ENCODE measurements around the gene KLK5.
"Not testable (repeated sequence)": the region's sequence is repeated elsewhere in the genome, so short reads cannot be mapped to it uniquely, and the experiment has no call there.

KLK5 gene

DNA sequence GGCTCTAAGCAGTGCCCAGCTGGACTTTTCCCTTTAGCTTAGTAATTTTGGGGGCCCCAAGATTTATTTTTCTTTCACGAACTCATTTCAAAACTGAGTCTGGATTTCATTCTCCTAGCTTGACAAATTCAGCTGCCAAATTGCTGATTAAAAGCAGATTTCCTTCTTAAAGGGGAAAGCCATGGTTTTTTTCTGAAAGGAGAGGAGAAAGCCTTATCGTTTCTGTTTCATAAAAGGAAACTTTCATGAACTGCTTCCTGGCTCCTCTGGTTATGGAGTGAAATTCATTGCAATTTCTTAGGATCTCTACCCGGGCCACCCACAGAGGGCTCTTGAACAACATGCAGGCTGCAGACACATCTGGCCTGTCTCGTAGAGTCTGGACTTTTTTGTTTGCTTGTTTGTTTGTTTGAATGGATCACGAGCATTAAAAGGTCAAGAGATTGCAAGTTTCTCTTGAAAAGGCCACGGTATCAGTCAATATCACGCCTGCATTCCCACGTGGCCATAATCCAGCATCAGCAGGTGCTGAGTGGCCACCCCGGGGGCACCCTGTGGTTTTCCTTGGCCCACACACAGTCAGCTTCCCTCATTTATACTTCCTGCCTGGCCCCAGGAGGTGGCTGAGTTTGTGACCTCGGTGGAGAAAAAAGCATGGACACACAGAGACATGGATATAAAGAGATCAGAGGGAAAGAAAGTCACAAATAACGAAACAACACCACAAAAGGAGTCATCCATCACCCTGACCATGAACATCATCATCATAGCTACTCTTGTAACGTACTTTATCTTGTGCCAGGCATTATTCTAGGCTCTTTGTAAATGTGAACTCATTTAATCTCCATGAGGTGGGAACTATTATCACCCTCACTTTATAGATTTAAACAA is 31.2 kb downstream of the KLK5 start:
- no peak for DNase-seq

DNA sequence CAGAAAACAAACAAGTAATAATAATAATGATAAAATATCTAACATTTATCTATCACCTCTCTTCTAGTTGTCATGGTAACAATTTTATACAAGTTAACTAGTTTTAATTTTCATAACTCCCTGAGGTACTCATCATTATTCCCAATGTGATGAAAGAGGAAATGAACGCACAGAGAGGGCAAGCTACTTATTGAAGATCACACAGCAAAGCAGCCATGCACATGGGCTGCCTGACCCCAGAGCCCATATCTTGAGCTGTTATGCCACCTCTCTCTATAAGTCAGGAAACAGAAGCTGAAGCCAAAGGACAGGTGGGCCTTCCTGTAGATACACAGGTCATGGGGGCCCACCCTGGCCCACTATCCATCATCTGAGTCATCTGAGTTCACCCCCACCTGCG is 36.8 kb downstream of the KLK5 start:
- DNase-seq = no peak

DNA sequence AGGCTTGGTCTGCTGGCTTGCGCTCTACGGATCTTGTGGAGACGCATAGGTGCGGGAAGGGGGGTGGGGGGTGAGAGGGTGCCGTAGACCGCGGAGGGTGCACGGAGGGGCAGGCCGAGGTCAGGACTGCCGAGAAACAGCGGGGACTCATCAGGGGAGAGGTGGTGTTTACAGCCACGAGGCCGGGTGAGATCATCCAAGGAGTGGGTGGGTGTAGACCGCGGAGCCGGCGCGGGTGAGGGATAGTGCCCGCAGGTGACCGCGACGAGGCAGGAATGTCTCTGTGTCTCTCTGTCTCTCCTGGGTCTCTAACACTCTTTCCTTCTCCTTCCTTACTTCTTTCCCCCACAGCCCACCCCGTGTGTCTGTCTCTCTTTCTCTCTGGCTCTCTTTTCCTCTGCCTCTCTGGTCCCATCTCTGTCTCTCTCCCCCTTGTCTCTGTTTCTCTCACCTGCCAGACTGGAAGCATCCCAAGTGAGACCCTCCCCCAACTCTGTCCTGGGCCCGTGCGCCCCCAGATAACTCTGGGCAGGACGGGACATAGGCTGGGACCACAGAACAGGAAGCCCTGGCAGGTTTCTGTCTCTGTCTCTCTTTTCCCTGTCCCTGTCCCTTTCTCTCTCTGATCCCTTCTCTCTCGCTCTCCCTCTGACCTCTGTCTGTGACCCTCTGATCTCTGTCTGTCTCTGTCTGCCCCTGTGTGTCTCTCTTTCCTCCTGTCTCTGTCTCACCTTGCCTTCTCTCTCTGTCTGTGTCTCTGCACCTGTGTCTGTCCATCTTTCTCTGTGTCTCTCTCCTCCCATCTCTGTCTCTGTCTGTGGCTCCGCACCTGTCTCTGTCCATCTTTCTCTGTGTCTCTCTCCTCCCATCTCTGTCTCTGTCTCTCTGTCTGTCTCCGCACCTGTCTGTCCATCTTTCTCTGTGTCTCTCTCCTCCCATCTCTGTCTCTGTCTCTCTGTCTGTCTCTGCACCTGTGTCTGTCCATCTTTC is 39.8 kb downstream of the KLK5 start:
- DNase-seq = no peak

DNA sequence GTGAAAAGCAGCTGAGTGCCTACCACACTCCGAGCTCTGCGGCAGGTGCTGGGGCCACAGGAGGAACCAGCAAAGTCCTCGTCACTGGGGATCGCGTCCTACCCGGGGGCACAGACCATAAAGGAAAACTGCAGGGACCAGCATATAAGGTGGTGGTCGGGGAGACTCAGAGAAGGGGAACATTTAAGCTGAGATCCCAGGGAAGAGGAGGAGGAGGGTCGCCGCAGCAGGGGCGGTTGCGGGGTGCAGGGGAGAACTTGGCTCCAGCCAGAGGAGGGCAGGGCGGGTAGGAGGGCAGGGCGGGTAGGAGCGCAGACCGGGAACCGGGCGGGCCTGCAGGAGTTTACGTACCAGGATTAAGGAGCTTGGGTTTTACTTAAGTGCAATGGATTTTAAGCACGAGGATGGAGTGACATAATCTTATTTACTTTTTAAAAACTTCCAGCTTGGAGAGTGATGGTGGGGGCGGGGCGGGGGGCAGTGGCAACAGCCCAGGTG is 40.7 kb downstream of the KLK5 start:
- no peak for DNase-seq

DNA sequence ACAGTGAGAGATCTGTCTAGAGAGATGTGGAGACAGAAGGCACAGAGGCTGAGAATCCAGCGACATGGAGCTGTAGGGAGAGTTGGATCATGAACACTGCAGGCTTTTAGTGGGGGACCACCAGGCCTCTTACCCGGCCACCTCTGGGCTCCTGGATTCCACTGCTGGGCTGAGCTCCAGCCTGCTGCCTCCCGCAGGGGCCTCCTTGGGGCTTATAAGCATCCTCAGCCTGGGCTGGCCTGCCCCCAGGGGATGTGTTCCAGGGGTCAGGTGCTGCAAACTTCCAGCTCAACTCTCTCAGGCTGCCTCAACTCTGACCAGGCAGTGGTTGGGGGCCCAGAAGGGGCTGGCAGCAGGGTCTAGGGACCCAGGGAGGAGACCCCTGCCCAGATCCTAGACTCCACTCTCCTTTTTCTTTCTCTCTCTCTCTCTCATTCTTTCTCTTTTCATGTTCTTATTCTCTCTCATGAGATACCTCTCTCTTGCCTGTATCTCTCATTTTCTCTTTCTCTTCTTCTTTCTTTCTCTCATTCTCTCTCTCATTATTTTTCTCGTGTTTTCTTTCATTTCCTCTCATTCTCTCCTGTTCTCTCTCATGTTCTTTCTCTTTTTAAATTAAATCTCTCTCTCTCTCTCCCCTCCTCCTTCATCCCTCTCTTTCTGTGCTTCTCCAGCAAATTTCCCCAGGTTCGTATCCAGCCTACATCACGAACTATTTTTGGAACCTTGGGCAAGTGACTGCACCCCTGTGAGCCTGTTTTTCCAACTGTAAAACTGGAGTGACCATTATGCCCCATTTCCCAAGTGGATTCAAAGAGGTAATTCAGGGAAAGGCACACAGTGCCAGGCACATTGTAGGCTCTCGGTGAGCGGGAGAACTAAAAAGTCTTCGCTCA is 41.4 kb downstream of the KLK5 start, which contains the start of gene KLK4:
KLK4 (minus strand) TSS at position 190 of the 896 bp plus-strand sequence. CDS start 657 bp downstream, outside the sequence.
- no peak for DNase-seq

DNA sequence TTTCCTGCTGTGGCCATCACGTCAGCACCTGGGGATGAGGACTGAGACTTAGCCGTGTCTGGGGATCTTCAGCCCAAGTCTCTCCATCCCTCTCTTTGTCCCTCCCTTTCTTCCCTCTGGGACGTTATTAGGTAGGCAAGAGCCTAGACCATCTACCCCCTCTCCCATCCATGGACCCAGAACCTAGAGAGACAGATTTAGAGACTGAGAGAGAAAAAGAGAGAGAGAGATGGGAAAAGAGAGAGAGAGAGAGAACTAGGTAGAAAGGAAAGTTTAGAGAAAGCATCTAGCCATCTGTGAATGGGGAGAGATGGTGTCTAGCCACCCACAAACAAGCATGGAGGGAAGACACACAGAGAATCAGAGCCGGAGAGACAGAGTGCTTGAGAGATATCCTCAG is 42.1 kb downstream of the KLK5 start:
- no peak for DNase-seq

DNA sequence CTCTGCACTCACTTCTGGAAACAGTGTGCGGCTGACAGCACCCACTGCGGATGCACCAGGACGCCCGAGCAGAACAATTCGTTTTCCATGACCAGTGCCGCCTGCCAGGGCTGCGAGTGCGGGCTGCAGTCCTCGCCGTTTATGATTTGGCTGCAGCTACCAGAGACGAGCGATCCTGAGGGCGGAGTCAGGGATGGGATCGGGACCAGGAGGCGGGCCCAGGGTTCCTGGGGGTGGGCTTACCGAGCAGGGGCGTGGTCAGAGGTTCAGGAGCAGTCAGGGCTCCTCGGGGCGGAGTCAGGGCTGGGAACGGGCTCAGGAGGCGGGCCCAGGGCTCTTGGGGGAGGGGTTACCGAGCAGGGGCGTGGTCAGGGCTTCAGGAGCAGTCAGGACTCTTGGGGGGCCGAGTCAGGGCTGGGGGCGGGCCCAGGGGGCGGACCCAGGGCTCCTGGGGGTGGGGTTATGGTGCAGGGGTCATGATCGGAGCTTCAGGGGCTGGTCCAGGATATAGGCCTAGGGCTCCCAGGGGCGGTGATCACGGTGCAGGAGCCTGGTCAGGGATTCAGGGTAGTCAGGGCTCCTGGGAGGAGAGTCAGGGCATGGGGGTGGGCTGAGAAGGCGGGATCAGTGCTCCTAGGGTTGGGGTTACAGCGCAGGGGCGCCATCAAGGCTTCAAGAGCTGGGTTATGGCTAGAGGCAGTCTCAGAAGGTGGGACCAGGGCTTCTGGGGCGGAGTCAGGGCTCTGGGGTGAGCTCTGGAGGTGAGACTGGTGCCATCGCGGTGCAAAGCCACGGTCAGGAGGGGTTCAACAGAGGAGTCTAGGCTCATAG is 43.4 kb downstream of the KLK5 start:
- DNase-seq = no peak

DNA sequence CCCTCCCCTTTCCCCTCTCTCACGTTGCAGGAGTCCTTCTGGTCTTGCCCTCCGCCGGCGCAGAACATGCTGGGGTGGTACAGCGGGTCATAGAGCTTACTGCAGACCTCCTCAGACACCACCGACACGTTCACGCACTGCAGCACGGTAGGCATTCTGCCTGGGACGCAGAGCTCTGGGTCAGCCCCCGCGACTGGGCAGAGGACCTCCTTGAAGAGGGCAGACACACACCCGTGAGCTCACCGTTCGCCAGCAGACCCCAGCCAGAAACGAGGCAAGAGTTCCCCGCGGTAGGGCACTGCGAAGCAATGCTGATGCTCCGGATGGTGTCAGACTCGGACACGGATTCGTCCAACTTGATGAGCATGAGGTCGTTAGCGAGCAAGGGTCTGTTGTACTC is 44.5 kb downstream of the KLK5 start:
- no peak for DNase-seq

DNA sequence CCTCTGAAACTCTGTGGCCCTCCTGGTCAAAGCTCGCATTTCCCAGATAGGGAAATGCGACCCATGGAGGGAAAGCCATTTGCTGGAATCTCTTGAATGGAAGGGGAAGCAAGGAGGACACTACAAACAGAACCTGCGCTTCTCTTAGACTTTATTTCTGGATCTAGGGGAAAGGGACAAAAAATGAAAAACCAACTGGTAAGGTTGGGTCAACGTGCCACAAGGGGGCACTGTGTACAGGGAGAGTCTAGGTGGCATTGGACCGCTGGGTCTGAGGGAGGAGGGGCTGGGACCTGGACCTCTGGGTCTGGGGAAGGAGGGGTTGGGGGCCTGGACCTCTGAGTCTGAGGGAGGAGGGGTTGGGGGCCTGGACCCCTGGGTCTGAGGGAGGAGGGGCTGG is 46.6 kb downstream of the KLK5 start:
- no peak for DNase-seq

DNA sequence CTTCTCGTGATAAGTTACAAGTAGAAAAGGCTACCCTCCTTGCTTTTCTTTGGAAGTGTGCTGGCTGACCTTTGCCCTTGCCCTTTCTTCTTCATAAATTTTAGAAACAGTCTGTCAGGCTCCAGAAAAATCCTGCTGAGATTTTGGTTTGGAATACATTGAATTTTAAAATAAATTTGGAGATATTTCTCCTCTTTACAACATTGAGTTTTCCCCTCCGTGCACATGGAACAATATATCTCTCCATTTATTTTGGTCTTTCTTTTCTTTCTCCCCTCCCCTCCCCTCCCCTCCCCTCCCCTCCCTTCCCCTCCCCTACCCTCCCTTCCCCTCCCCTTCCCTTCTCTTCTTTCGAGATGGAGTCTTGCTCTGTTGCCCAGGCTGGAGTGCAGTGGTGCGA is 50.2 kb downstream of the KLK5 start:
- no peak for DNase-seq

DNA sequence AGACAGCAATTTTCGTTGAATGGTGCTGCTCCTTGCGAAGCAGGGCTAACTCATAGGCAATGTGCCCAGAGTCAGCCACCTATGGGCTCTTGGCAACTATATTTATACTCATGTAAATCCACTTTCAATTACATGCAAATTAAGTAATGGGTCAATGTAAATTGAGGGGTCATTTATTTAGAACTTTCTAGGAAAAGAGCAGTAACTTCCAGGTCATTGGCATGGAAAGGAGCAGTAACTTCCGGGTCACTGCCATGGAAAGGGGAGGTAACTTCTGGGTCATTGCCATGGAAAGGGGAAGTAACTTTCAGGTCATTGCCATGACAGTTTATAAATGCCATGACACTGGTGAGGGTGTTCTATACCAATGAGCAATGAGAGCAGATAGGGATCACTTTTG is 53.3 kb downstream of the KLK5 start:
- no peak for DNase-seq

DNA sequence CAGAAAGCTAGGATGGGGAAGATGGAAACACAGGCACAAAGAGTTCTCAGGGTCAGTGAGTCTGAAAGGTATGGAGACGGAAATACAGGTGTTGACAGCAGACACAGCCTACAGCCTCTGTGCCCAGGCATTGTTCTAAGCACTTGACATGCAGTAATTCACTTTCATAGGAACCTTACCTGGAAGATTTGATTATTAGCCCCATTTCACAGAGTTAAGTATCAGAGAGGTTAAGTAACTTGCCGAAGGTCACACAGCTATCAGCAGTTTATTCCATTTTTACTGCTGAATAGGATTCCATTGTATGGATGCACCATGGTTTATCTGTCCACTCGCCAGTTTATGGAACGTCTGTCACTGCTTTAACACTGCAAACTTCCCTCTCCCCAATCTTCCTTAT is 54.8 kb downstream of the KLK5 start:
- DNase-seq = no peak

DNA sequence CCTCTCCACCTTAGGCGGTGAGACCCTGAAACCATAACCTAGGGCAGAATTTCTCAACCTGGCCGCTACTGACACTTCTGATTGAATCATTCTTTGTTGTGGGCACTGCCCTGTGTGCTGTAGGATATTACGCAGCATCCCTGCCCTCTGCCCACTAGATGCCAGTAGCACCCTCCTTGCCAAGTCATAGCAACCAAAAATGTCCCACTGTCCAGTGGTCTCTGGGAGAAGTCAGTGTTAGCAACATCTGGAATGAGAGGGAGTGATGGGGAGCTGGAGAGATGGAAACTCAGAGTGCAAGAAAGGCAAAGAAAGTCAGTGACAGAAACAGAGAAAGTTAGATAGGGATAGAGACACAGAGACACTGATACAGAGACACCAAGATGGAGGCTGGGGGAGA is 55.2 kb downstream of the KLK5 start:
- no peak for DNase-seq

DNA sequence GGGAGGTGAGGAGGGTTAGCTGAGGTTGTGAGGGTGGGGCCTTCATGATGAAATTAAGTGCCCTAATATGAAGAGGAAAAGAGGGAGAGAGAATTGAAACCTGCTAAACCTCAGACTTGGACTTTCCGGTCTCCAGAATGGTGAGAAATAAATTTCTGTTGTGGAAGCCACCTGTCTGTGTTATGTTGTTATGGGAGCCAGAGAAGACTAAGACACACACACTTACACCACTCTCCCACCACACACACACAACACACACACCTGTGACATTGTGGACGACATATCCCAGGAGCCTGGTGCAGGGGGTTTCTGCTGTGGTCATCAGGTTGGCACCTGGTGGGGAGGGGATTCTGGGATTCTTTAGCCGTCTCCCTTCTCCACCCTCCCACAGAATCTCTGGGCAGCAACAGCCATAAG is 55.6 kb downstream of the KLK5 start:
- no peak for DNase-seq

DNA sequence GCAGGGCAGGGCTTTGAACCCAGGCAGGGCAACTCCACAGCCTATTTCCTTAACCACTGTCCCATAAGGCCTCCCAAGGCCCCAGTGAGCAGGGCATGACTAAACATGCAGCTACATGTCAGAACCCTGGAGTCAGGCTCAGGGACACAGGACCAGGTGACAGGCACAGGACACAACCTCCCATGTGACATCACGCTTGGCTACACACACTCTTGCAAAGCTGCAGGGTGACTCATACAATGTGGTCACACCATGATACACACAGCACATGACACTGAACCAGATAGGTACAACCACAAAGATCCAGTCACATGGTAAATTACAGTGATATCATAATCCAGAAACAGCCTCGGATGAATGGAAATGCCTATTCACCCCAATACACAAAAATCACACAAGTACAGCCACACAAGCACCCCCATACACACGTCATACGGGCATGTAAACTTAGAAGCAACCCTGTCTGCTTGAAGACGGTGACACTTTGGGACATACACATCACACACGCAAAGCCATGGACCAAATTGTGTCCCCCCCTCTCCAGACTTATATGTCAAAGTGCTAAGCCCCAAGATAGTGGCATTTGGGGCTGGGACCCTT is 56.1 kb downstream of the KLK5 start:
- no peak for DNase-seq

DNA sequence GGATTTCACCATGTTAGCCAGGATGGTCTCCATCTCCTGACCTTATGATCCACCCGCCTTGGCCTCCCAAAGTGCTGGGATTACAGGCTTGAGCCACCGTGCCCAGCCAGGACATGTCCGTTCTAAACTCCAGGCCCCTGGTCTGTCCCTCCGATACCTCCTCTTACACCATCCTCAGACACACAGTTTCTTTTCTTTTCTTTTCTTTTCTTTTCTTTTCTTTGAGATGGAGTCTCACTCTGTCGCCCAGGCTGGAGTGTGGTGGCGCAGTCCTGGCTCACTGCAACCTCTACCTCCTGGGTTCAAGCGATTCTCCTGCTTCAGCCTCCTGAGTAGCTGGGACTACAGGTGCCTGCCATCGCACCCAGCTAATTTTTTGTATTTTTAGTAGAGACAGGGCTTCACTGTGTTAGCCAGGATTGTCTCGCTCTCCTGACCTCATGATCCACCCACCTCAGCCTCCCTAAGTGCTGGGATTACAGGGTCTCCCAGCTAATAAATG is 56.7 kb downstream of the KLK5 start:
- not testable (repeated sequence) for DNase-seq

DNA sequence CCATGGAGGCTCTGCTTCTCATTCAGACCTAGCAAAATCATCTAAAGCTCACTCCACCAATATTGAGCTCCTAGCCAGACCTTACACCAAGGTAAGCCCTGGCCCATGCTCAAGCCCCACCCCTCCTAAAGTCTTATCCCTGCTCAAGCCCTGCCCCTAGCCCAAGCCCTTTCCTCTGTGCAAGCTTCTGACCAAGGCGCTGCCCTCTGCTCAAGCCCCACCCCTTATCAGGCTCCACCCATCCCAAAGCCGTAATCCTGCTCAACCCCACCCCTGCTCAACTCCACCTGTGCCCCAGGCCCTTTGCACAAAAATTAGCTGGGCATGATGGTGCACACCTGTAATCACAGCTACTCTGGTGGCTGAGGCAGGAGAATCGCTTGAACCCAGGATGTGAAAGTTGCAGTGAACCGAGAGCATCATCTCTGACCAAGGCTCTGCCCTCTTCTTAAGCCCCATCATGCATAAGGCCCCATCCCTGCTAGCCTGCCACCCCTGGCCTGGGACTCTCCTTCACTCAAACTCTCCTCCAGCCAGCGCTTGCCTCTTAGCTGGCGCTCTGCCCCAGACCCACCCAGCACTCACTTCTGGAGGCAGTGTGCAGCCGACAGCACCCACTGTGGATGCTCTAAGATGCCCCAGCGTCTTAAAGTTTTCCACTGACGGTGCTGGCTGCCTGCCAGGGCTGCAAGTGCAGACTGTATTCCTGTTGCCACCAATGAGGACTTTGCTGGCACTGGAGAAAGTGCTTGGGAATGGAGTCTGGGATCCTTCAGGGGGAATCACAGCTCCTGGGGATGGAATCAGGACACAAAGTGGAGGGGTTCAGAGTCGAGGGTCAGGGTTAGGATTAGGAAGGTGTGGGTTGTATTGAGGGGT is 58.1 kb downstream of the KLK5 start:
- no peak for DNase-seq

Data from activated effector memory CD4-positive, alpha-beta T cell treated with Interleukin-2 at 50 U/mL for 16 hours (primary cell).